Endothelial cell of umbilical vein (primary cell): ENCODE results near the gene HBG2. TPM values are rescaled to one million over a fixed set of nuclear protein-coding genes. Genes with fewer than 3 reads are reported as not detected.
"Not testable (repeated sequence)": the region's sequence is repeated elsewhere in the genome, so short reads cannot be mapped to it uniquely, and the experiment has no call there.

ENCODE experiments used
- BruUV-seq: library from RNA; stranded (reverse); fragments of 400-500 nt; replicated peaks from 2 replicates; lab custom pipeline; 2021; lab: Mats Ljungman, UMichigan
- CTCF ChIA-PET: fragments of 300-600, 350-600 bp; sonication (Branson Sonifier 250); formaldehyde crosslinking; loops from one replicate; lab custom pipeline; 2021; ENCODE audit warnings: antibody characterized with exemption, inconsistent platforms; lab: Charles Lee
- POLR2A ChIA-PET: fragments of 300-600, 350-600 bp; sonication (Branson Sonifier 250); formaldehyde crosslinking; loops from one replicate; lab custom pipeline; 2021; ENCODE audit warnings: antibody characterized with exemption, inconsistent platforms; lab: Charles Lee
- DNase-seq: peaks from one replicate; pipeline ENCODE4 v3.0.0-alpha.2; 2011; ENCODE audit warnings: low read depth, low spot score
- FAIRE-seq: peaks from 2 replicates; lab custom pipeline; 2011; peaks lifted over from hg19 to GRCh38; lab: Jason Lieb, UNC
- H2AFZ ChIP-seq: 2 replicates; pipeline ENCODE4 v1.6.0; 2012; ENCODE audit warnings: low read depth, low read length, control low read depth, inconsistent platforms
- H3K27ac ChIP-seq: 2 replicates; pipeline ENCODE4 v1.5.1; 2011; ENCODE audit warnings: low read depth, mild to moderate bottlenecking, control low read depth, low read length, moderate library complexity; ENCODE audit not compliant: insufficient read depth
- H3K27me3 ChIP-seq, 2 experiments: 2 replicates each; pipeline versions ENCODE4 v1.6.0 to v1.6.1; 2011; ENCODE audit warnings: low read length in 2 of 2, mixed read lengths in 1 of 2; ENCODE audit not compliant: control insufficient read depth in 2 of 2, insufficient read depth in 2 of 2
- H3K36me3 ChIP-seq, 2 experiments: 2 replicates in 1 of 2; 3 replicates in 1 of 2; pipeline ENCODE4 v1.5.1; 2011; ENCODE audit warnings: low read length in 2 of 2, mild to moderate bottlenecking in 1 of 2, moderate library complexity in 1 of 2; ENCODE audit not compliant: control insufficient read depth in 2 of 2, insufficient read depth in 2 of 2; ENCODE audit errors: extremely low read depth in 1 of 2
- H3K4me1 ChIP-seq: 3 replicates; pipeline ENCODE4 v1.5.1; 2011; ENCODE audit warnings: mild to moderate bottlenecking, low read length; ENCODE audit not compliant: control insufficient read depth, insufficient read depth; ENCODE audit errors: extremely low read depth
- H3K4me2 ChIP-seq: 2 replicates; pipeline ENCODE4 v1.6.1; 2011; ENCODE audit warnings: low read length, control low read depth, mixed read lengths; ENCODE audit not compliant: insufficient read depth
- H3K4me3 ChIP-seq, 3 experiments: fragments of 200-600 bp in 1 of 3; sonication (generic), shearing (Covaris generic) in 1 of 3; replicated peaks in 1 of 3; 2 replicates each; pipeline ENCODE4 v1.5.1; 2011 to 2016; ENCODE audit warnings: control low read depth in 3 of 3, low read length in 3 of 3, mild to moderate bottlenecking in 2 of 3, inconsistent platforms in 1 of 3, low read depth in 1 of 3, moderate library complexity in 1 of 3; ENCODE audit not compliant: insufficient read depth in 1 of 3
- H3K79me2 ChIP-seq: 2 replicates; pipeline ENCODE4 v1.6.0; 2012; ENCODE audit warnings: low read length, inconsistent platforms; ENCODE audit not compliant: control insufficient read depth, insufficient read depth
- H3K9ac ChIP-seq: replicated peaks from 2 replicates; pipeline ENCODE3; 2011; ENCODE audit warnings: low read length, control low read depth; ENCODE audit not compliant: insufficient read depth; ENCODE audit errors: extremely low read depth
- H3K9me1 ChIP-seq: replicated peaks from 3 replicates; pipeline ENCODE4 v1.6.0; 2011; ENCODE audit warnings: mild to moderate bottlenecking, low read length; ENCODE audit not compliant: control insufficient read depth, insufficient read depth; ENCODE audit errors: extremely low read depth
- H3K9me3 ChIP-seq: replicated peaks from 2 replicates; pipeline ENCODE4 v1.5.1; 2012; ENCODE audit warnings: low read length, inconsistent platforms; ENCODE audit not compliant: control insufficient read depth, insufficient read depth
- H4K20me1 ChIP-seq: replicated peaks from 2 replicates; pipeline ENCODE3; 2011; ENCODE audit warnings: mild to moderate bottlenecking, low read length; ENCODE audit not compliant: control insufficient read depth, insufficient read depth; ENCODE audit errors: extremely low read depth
- CTCF ChIP-seq, 2 donors: IDR thresholded peaks; 1 replicate in 1 of 2; 2 replicates in 1 of 2; pipeline ENCODE4 v1.5.1; 2011; ENCODE audit warnings: low read length in 2 of 2, mild to moderate bottlenecking in 2 of 2, moderate library complexity in 2 of 2, control low read depth in 1 of 2, inconsistent platforms in 1 of 2, low read depth in 1 of 2; ENCODE audit not compliant: insufficient read depth in 1 of 2; ENCODE audit errors: extremely low read depth in 1 of 2
- EZH2 ChIP-seq: IDR thresholded peaks from 2 replicates; pipeline ENCODE4 v1.6.1; 2012; ENCODE audit warnings: borderline replicate concordance, low read depth, mild to moderate bottlenecking, moderate library complexity, low read length, inconsistent platforms; ENCODE audit not compliant: severe bottlenecking
- FOS ChIP-seq: IDR thresholded peaks from 2 replicates; pipeline ENCODE4 v1.6.1; 2011; ENCODE audit warnings: mild to moderate bottlenecking, low read length, moderate library complexity, borderline replicate concordance; ENCODE audit not compliant: insufficient read depth
- GATA2 ChIP-seq: IDR thresholded peaks from 2 replicates; pipeline ENCODE4 v1.7.0; 2011; ENCODE audit warnings: low read depth, mild to moderate bottlenecking, moderate library complexity, mixed read lengths, low read length; ENCODE audit not compliant: insufficient read length, insufficient read depth
- JUN ChIP-seq: IDR thresholded peaks from 2 replicates; pipeline ENCODE4 v1.6.1; 2011; ENCODE audit warnings: borderline replicate concordance, low read depth; ENCODE audit not compliant: insufficient read length, insufficient read depth
- MAX ChIP-seq: IDR thresholded peaks from 2 replicates; pipeline ENCODE4 v1.6.1; 2011; ENCODE audit not compliant: insufficient read depth, insufficient read length
- MYC ChIP-seq: IDR thresholded peaks from one replicate; pipeline ENCODE4 v1.6.1; 2011; ENCODE audit warnings: mild to moderate bottlenecking, low read depth, low read length
- POLR2A ChIP-seq: IDR thresholded peaks from 2 replicates; pipeline ENCODE4 v1.6.1; 2012; ENCODE audit warnings: low read depth, mild to moderate bottlenecking, control low read depth, low read length
- POLR2AphosphoS5 ChIP-seq: IDR thresholded peaks from 2 replicates; pipeline ENCODE4 v1.6.1; 2012; ENCODE audit warnings: low read depth, mild to moderate bottlenecking, control low read depth, low read length, moderate library complexity; ENCODE audit not compliant: insufficient read depth
- dilution Hi-C: fragments of 300-500 bp; cut with MboI; formaldehyde crosslinking; loops from one replicate; pipeline ENCODE4 v1.15.0; 2019; ENCODE audit warnings: low sequenced_read_pairs; ENCODE audit not compliant: extremely low pct_ligation_motif_present
- intact Hi-C: fragments of 100-400 bp; cut with micrococcal nuclease; formaldehyde crosslinking; loops from one replicate; pipeline ENCODE4 v1.10.0; 2022
- polyA plus RNA-seq, 4 experiments: library from polyadenylated mRNA; depleted of rRNA in 3 of 4; stranded (reverse) in 3 of 4; unstranded in 1 of 4; fragments of >200 nt; gene quantifications; 2 replicates each; pipeline versions ENCODE4 v1.2.1 to v1.2.3, GENCODE V29; 2011 to 2012; ENCODE audit warnings: missing spikeins in 1 of 4
- total RNA-seq: library from RNA; stranded (reverse); gene quantifications from 2 replicates; pipeline ENCODE4 v1.2.3, GENCODE V29; 2021

HBG2 gene
- total and polyA plus RNA-seq, 2 donors (not counting 3 experiments of a cell fraction or from before 2014, with no cell fraction given): 1.2 TPM; not detected in 1

- H3K9me3 ChIP-seq: no peaks in the 10 kb centered on the region
- no peaks in the 10 kb centered on the region for H3K36me3 ChIP-seq
- H3K27ac ChIP-seq: no peak overlapping the region
- no peak overlapping the region for H3K4me2 ChIP-seq
- BruUV-seq: no TSS peak
- H2AFZ ChIP-seq: peak overlapping the region; percentile 53
- no peaks in the 10 kb centered on the region for H3K4me1 ChIP-seq
- no peaks in the 10 kb centered on the region for H4K20me1 ChIP-seq
- no peaks in the 10 kb centered on the region for H3K79me2 ChIP-seq
- ChIA-PET POLR2A (no interaction called here), CTCF (interaction anchor here (1.0 to 1.9 kb wide), 2 partner anchors 8 to 17 kb away, joined by 4 to 5 read pairs; no protein-coding TSS in a partner anchor)
- intact Hi-C loops: loop anchor here (2.0 kb wide), 1 partner anchor 31 kb away; no protein-coding TSS in a partner anchor
- no peak overlapping the region for H3K4me3 ChIP-seq
- FAIRE-seq: no peak
- H3K9ac ChIP-seq: no peak overlapping the region
- no peaks in the 10 kb centered on the region for H3K9me1 ChIP-seq
- H3K27me3 ChIP-seq: no peaks in the 10 kb centered on the region
- DNase-seq: no peak
- dilution Hi-C loops: no loop called here
- TF ChIP-seq CTCF (IDR thresholded peaks at IDR 0.05; ENCODE audit: extremely low read depth in 1 of 2, insufficient read depth in 1 of 2, low read depth in 1 of 2, low read length in 2 of 2) (no peak), POLR2AphosphoS5 (no peak), MAX (no peak), POLR2A (no peak), MYC (no peak), JUN (no peak), FOS (no peak), EZH2 (no peak), GATA2 (no peak)
Observed at GRCh38 chr11:5297721-5298323, 43.2 kb upstream of the HBG2 start.

GRCh38 chr11:5294342-5294995 is 39.9 kb upstream of the HBG2 start:
- BruUV-seq, H3K79me2 ChIP-seq, POLR2A ChIA-PET, H3K27me3 ChIP-seq, H3K9ac ChIP-seq, H2AFZ ChIP-seq, dilution Hi-C loops, H3K4me1 ChIP-seq, H3K4me2 ChIP-seq, FAIRE-seq, DNase-seq, H3K9me1 ChIP-seq, H3K9me3 ChIP-seq, CTCF ChIA-PET, H3K4me3 ChIP-seq, H3K27ac ChIP-seq, H3K36me3 ChIP-seq, H4K20me1 ChIP-seq: not testable (repeated sequence)
- intact Hi-C loops: loop anchor here (5.0 kb wide), 1 partner anchor 88 kb away; the partner anchor contains the start of gene OR51M1
